GM04503 (cell line): ENCODE data around the gene MAGEC1.

Experiments
- DNase-seq: peaks from one replicate; pipeline ENCODE4 v3.0.0-alpha.2; 2012; ENCODE audit warnings: low read depth

The MAGEC1 gene, protein sequence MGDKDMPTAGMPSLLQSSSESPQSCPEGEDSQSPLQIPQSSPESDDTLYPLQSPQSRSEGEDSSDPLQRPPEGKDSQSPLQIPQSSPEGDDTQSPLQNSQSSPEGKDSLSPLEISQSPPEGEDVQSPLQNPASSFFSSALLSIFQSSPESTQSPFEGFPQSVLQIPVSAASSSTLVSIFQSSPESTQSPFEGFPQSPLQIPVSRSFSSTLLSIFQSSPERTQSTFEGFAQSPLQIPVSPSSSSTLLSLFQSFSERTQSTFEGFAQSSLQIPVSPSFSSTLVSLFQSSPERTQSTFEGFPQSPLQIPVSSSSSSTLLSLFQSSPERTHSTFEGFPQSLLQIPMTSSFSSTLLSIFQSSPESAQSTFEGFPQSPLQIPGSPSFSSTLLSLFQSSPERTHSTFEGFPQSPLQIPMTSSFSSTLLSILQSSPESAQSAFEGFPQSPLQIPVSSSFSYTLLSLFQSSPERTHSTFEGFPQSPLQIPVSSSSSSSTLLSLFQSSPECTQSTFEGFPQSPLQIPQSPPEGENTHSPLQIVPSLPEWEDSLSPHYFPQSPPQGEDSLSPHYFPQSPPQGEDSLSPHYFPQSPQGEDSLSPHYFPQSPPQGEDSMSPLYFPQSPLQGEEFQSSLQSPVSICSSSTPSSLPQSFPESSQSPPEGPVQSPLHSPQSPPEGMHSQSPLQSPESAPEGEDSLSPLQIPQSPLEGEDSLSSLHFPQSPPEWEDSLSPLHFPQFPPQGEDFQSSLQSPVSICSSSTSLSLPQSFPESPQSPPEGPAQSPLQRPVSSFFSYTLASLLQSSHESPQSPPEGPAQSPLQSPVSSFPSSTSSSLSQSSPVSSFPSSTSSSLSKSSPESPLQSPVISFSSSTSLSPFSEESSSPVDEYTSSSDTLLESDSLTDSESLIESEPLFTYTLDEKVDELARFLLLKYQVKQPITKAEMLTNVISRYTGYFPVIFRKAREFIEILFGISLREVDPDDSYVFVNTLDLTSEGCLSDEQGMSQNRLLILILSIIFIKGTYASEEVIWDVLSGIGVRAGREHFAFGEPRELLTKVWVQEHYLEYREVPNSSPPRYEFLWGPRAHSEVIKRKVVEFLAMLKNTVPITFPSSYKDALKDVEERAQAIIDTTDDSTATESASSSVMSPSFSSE

DNA sequence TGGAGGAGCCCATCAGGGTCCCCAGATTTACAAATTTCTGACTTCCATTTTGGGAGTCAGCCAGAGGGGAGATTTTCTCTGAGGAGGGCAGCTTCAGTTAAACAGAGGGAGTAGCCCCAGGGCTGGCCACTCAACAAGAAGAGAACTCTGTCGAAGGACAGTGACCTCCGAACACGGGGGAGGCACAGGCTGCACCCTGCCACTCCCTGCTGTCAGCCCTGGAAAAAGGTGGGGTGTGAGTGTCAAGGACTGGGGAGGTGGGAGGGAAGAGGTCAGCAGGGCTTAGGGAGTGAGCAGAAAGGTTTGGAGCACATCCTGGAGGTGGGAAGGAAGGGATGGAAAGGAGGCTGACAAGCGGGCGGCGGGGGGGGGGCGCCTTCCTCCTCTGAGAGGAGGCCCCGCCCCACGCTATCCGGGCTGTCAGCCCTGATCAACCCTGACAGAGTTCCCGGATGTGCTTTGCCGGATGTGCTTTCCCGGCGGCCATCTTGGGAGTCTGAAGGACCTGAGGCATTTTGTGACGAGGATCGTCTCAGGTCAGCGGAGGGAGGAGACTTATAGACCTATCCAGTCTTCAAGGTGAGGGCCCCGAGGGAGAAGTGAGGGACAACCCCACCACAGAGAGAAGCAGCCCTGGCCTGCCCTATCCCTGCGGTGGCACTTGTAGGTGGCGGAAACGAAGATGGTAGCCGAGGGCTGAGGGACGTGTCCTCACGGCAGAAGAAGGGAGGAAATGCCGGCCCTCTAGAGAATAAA lies at the start of gene MAGEC1:
Gene MAGEC1 (plus strand): TSS at position 495 of the 756 bp plus-strand sequence. CDS start 1,179 bp downstream, outside the sequence.
- no peak for DNase-seq

DNA sequence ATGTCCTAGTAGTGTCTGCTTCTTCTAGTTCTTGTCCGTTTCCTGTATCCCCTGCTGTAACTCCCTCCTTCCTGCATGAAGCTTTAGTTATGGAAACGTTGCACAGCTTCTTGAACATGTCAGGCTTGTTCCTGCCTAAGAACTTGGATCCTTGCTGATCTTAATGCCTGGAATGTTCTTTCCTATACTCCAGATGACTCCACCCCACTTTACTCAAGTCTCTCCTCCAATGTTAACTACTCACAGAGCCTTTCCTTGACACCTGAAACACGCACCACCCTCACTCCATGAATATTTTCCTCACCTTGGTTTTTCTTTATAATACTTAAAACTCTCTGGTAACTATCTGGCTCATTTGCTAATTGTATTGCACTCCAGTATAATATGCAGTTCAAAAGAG lies 46.2 kb upstream of the MAGEC1 start:
- no peak for DNase-seq

DNA sequence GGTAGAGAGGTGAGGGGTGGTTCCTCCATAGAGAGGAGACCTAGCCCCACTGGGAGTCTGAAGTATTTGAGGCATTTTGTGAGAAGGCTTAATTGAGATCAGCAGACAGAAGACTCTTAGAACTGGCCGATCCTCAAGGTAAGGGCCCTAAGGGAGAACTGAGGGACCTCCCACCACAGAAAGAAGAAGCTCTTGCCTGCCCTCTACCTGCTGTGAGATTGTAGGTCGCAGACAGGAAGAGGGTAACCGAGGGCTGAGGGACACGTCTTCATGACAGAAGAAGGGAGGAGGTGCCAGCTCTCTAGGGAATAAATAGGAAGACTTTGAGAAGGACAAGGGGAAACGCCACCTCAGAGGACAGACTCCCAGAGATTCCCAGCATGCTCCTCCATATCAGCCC lies 24.1 kb upstream of the MAGEC1 start:
- DNase-seq = no peak

DNA sequence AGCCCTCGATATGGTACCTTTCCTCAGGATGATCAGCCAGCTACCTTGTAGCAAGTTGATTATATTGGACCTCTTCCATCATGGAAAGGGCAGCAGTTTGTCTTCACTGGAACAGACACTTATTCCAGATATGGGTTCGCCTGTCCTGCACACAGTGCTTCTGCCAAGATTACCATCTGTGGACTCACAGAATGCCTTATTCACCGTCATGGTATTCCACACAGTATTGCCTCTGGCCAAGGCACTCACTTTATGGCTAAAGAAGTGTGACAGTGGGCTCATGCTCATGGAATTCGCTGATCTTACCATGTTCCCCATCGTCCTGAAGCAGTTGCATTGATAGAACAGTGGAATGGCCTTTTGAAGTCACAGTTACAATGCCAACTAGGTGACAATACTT lies 14.9 kb upstream of the MAGEC1 start:
- peak; percentile 11 for DNase-seq

DNA sequence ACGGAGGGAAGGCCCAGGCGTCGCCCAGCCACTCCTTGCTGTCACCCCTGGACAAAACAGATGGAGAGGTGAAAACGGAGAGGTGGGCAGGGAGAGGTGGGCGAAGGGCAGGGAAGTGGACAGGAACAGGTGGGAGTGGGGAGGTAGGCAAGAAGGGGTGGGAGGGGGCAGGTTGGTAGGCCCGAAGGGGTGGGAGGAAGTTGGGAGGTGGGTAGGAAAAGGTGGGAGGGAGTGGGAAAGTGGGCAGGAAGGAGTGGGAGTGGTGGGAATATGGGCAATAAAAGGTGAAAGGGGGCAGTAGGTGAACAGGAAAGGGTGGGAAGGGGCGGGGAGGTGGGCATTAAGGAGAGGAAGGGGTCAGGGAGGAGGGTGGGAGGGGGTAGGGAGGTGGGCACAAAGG lies 9.0 kb upstream of the MAGEC1 start:
- DNase-seq = no peak

DNA sequence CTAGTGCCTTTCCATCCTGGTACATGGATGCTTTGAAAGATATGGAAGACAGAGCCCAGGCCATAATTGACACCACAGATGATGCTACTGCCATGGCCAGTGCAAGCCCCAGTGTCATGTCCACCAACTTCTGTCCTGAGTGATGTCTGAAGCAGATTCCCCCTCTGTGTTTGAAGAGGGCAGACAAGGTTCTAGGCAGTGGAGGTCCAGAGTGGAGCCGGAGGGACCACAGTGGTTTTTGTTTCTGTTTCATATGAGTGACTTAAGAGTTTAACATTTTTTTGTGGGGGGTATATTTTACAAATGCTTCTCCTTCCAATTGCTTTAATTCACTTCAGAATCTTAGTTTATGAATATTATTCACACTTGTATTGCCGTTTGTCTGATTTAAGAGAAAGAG lies 6.0 kb upstream of the MAGEC1 start:
- no peak for DNase-seq

DNA sequence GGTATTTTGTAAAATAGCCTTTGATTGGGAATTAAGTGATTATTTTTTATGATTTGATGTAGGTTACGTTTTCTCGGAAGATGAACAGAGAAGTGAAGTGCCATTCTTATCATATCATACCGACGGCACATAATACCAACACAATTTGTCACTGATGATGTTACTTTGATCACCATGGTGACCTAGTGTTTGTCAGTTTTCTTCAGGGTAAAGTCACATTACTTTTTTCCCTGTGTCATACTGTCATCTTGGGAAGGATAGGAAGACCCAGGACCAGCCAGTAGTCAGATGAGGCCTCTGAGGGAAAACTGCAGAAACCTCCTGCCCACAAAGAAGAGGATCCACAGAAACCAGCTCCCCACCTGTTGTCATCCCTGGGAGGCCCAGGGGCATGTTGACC lies 1.3 kb upstream of the MAGEC1 start:
- DNase-seq = no peak

DNA sequence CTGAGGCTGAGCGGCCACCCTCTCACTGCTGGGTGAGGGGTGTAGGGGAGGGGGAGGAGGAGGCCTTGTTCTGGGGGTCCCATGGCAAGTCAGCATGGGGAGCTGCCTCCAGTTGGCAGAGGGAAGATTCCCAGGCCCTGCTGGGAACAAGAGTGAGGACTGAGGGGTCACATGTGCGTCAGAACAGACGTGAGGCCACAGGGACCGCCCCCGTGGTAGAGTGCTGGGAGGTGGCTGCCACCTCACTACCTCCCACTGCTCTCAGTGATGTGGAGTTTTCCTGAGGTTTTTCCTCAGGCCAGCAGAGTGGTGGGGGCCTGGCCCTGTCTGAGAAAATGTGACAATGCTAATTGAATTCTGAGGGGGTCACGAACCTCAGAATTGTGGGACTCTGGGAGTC lies 568 bp downstream of the MAGEC1 start:
- no peak for DNase-seq

DNA sequence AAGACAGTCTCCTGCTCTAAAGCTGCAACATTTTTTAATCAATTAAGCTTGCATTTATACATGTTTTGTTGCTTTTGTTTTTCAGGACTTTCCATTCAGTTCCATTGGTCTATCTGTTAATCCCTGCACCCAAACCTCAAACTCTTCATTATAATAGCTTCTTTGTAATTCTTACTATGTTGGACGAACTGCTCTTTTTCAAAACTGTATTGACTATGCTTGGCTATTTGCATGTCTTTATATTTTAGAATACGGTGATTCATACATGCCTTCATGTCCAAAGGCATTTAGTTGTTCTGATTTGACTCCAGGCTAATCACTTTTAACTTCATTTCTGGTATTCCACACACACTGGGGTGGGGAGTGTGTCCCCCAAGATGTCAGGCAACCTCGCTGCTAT lies 14.1 kb downstream of the MAGEC1 start:
- no peak for DNase-seq

DNA sequence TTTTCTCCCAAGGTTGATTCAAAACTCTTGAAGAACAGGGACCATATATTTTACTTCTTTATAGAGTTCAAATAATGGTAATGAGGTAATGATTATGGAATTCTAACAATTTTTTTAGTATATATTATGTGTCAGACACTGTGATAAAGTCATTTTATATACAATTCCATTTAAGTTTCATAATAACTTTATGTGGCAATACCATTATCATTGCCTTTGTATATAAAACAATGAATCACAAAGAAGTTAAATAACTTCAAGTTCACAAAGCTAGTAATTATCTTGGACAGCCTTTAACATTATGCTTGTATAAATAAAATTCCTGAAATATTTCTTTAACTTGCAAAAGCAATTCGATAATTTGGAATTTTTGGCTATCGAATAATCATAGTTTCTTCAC lies 20.6 kb downstream of the MAGEC1 start:
- DNase-seq = no peak

DNA sequence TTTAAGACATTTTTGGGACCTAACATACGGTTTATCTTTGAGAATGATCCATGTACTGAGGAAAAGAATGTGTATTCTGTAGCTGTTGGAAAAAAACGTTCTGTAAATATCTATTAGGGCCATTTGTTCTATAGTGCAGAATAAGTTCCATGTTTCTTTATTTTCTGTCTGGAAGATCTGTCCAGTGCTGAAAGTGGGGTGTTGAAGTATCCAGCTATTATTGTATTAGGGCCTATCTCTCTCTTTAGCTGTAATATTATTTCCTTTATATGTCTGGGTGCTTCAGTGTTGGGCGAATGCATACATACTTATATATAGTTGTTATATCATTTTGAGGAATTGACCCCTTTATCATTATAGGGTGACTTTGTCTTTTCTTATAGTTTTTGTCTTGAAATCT lies 24.7 kb downstream of the MAGEC1 start:
- no peak for DNase-seq

DNA sequence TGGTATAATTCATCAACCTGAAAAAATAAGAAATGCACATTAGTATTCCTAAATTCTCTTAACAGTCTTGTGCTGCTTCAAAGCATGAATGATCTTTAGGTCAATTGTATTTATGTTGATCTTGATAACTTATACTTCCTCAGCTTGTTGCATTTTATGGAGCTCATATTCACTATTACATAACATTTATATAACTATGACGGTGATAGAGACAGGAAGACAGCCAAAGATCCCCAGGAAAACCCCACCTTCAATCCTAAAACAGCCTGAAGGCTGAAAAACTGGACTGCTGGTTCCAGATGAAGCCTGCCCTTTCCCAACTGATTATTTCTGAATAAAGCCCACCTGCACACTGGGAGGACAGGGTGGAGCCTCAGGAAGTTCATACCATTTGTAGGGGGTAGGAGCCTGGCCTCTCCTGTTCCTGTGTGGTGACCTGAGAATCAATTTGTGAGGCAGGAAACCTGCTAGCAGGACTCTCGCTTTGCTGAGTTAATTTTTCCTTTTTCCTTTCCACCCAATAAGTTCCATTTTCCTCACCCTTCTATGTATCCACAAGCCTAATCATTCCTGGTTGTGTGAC lies 30.5 kb downstream of the MAGEC1 start:
- DNase-seq = no peak

DNA sequence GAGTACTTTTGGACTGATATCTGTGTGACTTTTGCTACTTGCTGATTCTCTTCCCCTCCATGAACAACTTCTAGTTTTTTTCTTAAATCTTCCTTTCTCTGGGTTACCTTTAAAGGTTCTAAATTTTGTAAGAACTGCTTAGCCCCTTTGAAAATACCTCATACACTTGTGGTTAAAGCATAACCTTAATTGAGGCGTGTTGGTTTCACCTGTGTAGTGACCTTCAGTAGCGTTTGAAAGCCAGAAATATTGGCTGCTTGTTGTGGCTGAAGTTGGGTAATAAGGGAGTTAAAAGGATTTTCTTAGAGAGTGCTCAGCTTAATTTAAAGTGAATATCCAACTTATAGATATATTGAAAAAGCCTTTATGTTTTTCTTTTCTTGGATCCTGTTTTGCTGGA lies 32.0 kb downstream of the MAGEC1 start:
- no peak for DNase-seq

DNA sequence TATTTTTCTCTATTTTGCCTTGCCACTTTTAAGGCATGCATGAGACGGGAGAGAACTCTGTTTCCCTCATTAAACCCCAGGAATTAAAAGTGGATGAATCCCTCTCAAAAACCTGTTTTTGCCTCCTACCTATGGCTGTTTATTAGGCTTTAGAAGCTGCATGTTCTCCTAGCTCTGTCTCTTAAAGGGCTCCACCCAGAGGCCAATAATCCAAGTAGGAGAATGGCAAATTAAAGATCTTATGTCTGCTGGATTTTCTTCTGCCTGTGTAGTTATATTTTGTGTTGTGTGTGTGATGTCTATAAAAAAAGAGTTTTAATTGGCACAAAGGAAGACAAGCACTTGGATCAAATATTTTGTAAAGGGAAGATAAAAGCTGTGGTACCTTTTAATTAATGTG lies 32.4 kb downstream of the MAGEC1 start:
- no peak for DNase-seq

DNA sequence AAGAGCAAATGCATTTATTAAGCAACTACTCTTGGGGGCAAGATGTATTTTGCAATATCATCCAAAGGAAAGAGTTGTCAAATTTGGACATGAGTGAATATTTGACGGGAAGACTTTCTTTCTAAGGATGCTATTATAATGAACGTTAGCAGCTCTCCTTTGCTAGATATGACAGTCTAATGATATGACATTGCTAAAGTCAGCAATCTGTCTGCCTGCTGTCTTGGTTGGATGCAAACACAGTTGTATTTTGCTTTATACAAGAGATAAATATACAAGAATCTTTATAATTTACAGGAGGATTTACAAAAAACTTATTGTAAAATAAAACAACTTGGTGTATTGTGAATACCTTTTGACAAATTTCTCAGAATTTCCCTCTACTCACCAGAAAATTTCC lies 37.5 kb downstream of the MAGEC1 start:
- no peak for DNase-seq

DNA sequence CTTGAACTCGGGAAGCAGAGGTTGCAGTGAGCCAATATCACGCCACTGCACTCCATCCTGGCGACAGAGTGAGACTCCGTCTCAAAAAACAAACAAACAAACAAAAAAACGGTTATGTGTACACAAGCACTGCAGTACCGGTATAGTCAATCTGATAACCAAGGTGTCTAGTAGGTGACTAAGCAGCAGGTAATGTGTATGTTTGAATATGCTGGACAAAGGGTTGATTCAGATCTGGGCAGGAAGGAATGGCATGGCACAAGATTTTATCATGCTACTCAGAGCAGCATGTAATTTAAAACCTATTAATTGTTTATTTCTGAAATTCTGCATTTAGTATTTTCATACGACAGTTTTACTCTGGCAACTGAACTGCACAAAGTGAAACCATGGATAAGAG lies 41.7 kb downstream of the MAGEC1 start:
- no peak for DNase-seq

DNA sequence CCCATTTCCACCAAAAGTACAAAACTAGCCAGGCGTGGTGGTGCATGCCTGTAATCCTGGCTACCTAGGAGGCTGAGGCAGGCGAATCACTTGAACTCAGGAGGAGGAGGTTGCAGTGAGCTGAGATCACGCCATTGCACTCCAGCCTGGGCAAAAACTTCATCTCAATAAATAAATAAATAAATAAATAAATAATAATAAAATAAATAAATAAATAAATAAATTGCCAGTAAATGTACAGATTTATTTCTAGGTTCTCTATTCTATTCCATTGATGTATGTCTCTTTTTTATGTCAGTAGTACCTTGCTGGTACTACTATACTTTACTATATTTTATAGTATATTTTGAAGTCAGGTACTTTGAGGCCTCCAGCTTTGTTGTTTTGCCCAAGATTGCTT lies 43.7 kb downstream of the MAGEC1 start:
- no peak for DNase-seq

DNA sequence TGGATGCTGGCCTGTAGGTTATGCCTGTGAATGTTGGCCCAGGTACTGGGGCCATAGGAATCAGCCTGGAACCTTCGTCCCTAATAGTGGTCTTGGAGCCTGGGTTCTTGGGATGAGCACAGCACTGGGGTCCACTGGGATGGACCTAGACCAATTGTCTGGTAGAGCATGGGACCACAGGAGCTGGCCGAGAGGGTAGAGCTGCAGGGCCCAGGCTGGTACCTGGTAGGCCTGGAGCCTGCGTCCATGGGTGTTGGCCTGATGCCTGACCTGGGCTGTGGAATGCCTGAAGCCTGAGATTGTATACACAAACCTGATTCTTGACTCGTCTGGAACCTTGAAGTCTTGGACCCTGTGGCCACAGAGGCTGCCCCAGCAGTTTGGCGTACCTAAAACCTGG lies 48.9 kb downstream of the MAGEC1 start:
- no peak for DNase-seq

DNA sequence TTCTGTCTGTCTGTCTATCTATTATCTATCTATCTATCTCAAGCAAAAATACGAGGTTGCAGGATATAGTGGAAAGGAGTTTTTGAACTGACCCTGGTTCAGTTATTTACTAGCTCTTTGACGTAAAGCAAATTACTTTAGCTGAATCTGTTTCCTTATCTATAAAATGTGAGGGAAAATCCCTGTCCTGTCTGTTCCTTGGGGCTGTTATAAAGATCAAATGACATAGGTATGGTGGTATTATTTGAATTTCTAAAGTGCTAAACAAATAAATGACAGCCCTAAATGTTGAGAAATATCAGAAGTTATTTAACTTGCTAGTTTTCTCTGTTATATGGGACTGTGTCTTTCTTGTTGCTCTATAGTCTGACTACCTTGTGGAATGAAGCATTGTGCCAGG lies 55.0 kb downstream of the MAGEC1 start:
- DNase-seq = no peak
